Measurements from ENCODE around the gene SHD. TPM values are rescaled to one million over a fixed set of nuclear protein-coding genes. Genes with fewer than 3 reads are reported as not detected.

The SHD gene
- total RNA-seq, 2 experiments from 2014 or later, result not detected

GRCh38 chr19:4232614-4233281 lies 46.3 kb upstream of the SHD start:
- no peaks in the 10 kb centered on the region for H4K20me1 ChIP-seq (ENCODE audit: insufficient read depth, low read length)
- H2AFZ ChIP-seq (ENCODE audit: low read length), result no peak overlapping the region
- no peak for DNase-seq (ENCODE audit: low spot score)
- no peaks in the 10 kb centered on the region for H3K79me2 ChIP-seq (ENCODE audit: insufficient read depth, low read depth, low read length)
- H3K4me1 ChIP-seq (ENCODE audit: insufficient read depth, low read length, poor library complexity, severe bottlenecking), result no peaks in the 10 kb centered on the region
- no TSS peak for BruUV-seq (replicated peaks)
- ChIA-PET POLR2A (no interaction called here), CTCF (ENCODE audit: unreplicated experiment) (no interaction called here)
- TF ChIP-seq EZH2phosphoT487 (IDR thresholded peaks at IDR 0.05; ENCODE audit: borderline replicate concordance, low read depth, low read length) (no peak), CTCF (conservative IDR thresholded peaks at IDR 0.05; ENCODE audit: low read length) (no peak)
- no peaks in the 10 kb centered on the region for H3K9me3 ChIP-seq (ENCODE audit: low read length)
- H3K36me3 ChIP-seq (ENCODE audit: insufficient read depth, low read length), result no peaks in the 10 kb centered on the region
- no peak overlapping the region for H3K4me2 ChIP-seq (ENCODE audit: low read length)
- no peak overlapping the region for H3K4me3 ChIP-seq (ENCODE audit: low read depth, low read length, poor library complexity, severe bottlenecking)
- H3K9me2 ChIP-seq (ENCODE audit: insufficient read depth, low read length), result no peaks in the 10 kb centered on the region
- H3K27ac ChIP-seq (ENCODE audit: low read depth, low read length, poor library complexity, severe bottlenecking), result no peak overlapping the region
- intact Hi-C loops (cut with micrococcal nuclease; ENCODE audit: unreplicated experiment), result no loop called here

GRCh38 chr19:4233282-4233853 lies 45.7 kb upstream of the SHD start:
- Histone ChIP-seq H3K79me2 (ENCODE audit: insufficient read depth, low read depth, low read length) (no peaks in the 10 kb centered on the region), H3K9me3 (ENCODE audit: low read length) (no peaks in the 10 kb centered on the region), H3K4me1 (ENCODE audit: insufficient read depth, low read length, poor library complexity, severe bottlenecking) (no peaks in the 10 kb centered on the region), H2AFZ (ENCODE audit: low read length) (no peak overlapping the region), H3K9me2 (ENCODE audit: insufficient read depth, low read length) (no peaks in the 10 kb centered on the region), H3K27ac (ENCODE audit: low read depth, low read length, poor library complexity, severe bottlenecking) (no peak overlapping the region), H4K20me1 (ENCODE audit: insufficient read depth, low read length) (no peaks in the 10 kb centered on the region), H3K4me2 (ENCODE audit: low read length) (no peak overlapping the region), H3K36me3 (ENCODE audit: insufficient read depth, low read length) (no peaks in the 10 kb centered on the region), H3K4me3 (ENCODE audit: low read depth, low read length, poor library complexity, severe bottlenecking) (no peak overlapping the region)
- TF ChIP-seq CTCF (conservative IDR thresholded peaks at IDR 0.05; ENCODE audit: low read length) (peak; percentile 90), EZH2phosphoT487 (IDR thresholded peaks at IDR 0.05; ENCODE audit: borderline replicate concordance, low read depth, low read length) (no peak)
- ChIA-PET POLR2A (no interaction called here), CTCF (ENCODE audit: unreplicated experiment) (no interaction called here)
- no TSS peak for BruUV-seq (replicated peaks)
- intact Hi-C loops (cut with micrococcal nuclease; ENCODE audit: unreplicated experiment), result no loop called here
- peak; percentile 56 for DNase-seq (ENCODE audit: low spot score)

- Histone ChIP-seq H2AFZ (ENCODE audit: low read length) (no peak overlapping the region), H3K4me1 (ENCODE audit: insufficient read depth, low read length, poor library complexity, severe bottlenecking) (no peaks in the 10 kb centered on the region), H3K36me3 (ENCODE audit: insufficient read depth, low read length) (no peaks in the 10 kb centered on the region), H4K20me1 (ENCODE audit: insufficient read depth, low read length) (no peaks in the 10 kb centered on the region), H3K79me2 (ENCODE audit: insufficient read depth, low read depth, low read length) (no peaks in the 10 kb centered on the region), H3K27ac (ENCODE audit: low read depth, low read length, poor library complexity, severe bottlenecking) (no peak overlapping the region), H3K9me2 (ENCODE audit: insufficient read depth, low read length) (no peaks in the 10 kb centered on the region), H3K9me3 (ENCODE audit: low read length) (no peaks in the 10 kb centered on the region), H3K4me3 (ENCODE audit: low read depth, low read length, poor library complexity, severe bottlenecking) (no peak overlapping the region), H3K4me2 (ENCODE audit: low read length) (no peak overlapping the region)
- DNase-seq (ENCODE audit: low spot score), result no peak
- ChIA-PET CTCF (ENCODE audit: unreplicated experiment) (no interaction called here), POLR2A (no interaction called here)
- intact Hi-C loops (cut with micrococcal nuclease; ENCODE audit: unreplicated experiment), result no loop called here
- BruUV-seq (replicated peaks), result no TSS peak
- TF ChIP-seq EZH2phosphoT487 (IDR thresholded peaks at IDR 0.05; ENCODE audit: borderline replicate concordance, low read depth, low read length) (no peak), CTCF (conservative IDR thresholded peaks at IDR 0.05; ENCODE audit: low read length) (no peak)
Observed at GRCh38 chr19:4234142-4234861, 44.8 kb upstream of the SHD start.
